GM18502 (cell line): ENCODE data around the gene APLN.

Source experiments
- ATAC-seq: cut with Tn5 transposase; IDR thresholded peaks from one replicate; pipeline ENCODE4 v1.9.1; 2021; ENCODE audit warnings: mild to moderate bottlenecking; ENCODE audit not compliant: unreplicated experiment, poor library complexity

Gene APLN

GRCh38 chrX:129663171-129663570 lies 8.4 kb upstream of the APLN start:
- ATAC-seq = no peak

DNA sequence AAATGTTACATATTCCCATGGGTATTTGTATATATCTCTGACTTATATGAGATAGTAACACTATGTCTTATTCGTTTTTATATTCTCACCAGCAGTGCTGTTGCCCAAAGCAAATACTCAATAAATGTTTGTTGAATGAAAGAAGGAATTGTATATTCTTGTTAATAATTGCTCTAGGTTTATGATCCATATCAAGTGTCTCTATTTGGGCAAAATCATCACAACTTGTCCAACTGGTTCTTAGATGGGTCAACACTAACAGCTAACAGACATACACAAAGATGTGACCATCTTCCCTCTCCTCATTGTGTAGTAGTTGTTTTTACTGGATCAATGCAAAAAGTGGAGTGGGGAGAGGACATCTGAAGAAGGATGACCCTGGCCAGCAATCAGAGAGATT lies 6.6 kb upstream of the APLN start:
- no peak for ATAC-seq

GRCh38 chrX:129659861-129660260 lies 5.1 kb upstream of the APLN start:
- ATAC-seq = no peak

GRCh38 chrX:129659141-129659540 lies 4.4 kb upstream of the APLN start:
- ATAC-seq = no peak

- no peak for ATAC-seq
Measured at GRCh38 chrX:129658429-129658828, 3.7 kb upstream of the APLN start.

- no peak for ATAC-seq
Measured at GRCh38 chrX:129655547-129656249, 942 bp upstream of the APLN start.

DNA sequence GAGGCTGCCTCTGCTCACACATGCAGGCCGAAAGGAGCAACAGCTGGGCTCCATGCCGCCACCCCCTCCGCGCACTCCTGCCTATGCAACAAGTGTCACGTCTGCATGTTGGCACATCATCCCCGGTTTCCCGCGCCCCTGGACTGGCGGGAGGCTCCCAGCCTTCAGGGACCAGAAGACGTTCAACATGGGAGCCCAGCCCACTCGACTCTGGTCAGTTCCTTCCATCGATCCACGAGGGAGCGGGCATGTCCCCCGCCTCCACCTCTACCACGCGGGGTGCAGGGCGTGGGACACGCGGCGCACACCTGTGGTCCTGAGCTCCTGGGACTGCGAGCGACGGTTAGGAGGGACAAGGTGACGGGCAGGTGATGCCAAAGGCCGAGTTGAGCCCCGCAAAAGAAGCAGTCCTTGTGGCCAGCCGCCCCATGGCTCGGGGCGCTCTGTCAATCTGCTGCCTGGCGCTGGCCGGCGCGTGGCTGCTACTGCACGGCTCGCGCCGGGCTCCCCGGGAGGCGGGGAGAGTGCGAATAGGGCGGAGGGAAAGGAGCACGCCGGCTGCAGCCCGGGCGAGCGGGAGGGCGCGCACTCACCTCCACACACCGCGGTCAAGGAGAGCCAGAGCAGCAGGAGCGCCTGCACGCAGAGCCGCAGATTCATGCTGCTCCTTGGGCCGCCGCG lies 645 bp downstream of the APLN start:
- no peak for ATAC-seq

DNA sequence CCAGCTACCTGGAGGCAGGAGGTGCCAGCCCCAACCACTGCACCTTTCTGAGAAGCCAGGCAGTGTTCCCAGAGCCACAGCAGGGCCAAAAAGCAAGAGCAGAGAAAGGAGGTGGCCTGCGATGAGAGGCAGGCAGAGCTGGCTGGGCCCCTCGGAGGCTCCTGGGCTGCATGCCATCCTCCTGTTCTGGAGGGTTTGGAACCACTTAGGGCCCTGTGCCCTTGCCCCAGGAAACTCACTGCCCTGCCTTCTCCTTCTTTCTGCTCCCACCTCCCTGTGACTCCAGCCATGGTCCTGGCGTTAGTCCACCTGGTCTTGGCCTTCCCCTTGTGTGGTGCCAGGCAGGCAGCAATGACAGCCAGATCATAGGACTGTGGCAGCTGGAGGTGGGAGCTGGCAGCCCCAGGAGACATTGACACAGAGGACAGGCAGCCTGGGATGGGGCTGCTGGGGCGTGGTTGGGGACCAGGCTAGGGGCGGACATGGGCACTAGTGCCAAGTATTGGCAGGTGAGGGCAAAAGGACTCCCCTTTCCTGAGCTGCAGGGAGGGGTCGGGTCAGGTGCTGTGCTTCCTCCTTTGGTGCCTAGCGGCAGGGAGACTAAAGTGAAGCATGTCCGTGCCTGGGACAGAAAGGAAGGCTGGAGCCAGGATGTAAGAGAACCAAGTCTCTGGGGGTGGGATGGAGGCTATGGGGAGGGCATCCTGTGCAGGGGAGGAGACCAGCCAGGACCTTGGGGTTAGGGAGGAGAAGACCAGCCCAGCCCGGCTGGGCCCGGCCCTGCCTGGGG lies 1.4 kb downstream of the APLN start:
- no peak for ATAC-seq

GRCh38 chrX:129652565-129653169 lies 2.1 kb downstream of the APLN start:
- no peak for ATAC-seq

DNA sequence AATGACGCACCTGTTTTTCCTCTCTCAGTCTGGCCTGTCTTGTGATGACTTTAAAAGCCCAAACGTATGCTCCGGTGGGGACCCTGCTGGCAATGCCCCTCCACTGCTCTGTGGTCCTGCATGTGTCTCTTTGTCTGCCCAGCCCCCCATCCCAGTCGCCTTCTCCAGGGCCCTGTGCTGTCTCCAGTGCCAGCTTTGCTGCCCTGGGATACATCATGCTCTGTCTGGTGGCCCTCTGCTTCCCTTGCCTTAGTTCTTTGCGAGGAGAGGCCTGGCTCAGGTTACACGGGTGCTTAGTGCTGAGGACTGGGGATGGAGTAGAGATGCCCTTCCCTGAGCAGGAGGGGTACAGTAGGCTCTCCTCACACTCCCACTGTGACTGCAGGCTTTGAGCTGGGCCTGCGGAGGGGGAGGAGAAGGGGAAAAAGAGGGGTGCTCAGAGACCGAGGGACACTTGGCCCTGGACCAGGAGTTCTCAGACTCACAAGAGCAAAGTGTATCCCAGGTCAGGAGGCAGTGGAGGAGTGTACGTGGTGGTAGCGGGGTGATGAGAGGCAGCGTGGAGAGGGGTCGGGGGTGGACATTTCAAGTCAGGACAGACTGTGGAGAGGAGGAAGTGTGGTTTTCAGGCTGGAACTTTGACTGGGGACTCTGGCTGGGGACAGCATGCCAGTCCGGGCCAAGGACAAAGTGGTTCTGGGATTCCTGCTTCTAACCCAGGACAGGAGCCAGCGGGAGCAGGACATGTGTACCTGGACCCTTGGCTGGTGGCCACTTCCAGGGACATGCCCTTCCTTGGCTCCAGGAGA lies 2.8 kb downstream of the APLN start:
- ATAC-seq = no peak

DNA sequence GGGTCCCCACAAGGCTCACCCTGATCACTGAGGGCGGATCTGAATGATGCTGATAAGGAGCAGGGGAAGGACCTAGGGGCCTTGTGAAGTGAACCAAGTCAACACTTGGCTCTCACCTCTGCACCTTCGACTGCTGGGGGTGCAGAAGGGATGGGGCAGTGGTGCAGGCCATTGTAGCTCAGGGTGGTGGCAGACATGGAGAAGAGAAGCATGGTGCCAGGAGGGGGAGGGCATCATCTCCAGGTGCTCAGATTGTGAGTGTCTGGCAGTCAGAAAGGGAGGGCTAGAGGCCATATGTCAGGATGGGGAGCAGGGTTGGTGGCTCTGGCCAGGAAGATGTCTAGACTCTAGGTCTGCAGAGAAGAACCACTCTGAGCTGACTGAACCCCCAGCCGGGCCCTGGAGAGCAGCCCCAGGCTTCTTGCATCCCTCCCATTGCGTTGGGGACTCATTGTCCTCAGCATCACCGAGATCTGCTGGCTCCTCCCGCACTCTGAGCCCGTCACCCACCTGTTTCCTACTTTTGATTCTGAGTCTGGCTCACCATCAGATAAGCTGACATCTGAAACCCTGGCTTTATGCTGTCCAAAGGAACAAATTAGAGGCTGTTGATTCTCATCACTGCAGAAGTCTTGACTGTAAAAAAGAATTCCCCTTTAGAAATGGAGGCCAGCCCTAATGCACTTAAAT lies 3.8 kb downstream of the APLN start:
- no peak for ATAC-seq

DNA sequence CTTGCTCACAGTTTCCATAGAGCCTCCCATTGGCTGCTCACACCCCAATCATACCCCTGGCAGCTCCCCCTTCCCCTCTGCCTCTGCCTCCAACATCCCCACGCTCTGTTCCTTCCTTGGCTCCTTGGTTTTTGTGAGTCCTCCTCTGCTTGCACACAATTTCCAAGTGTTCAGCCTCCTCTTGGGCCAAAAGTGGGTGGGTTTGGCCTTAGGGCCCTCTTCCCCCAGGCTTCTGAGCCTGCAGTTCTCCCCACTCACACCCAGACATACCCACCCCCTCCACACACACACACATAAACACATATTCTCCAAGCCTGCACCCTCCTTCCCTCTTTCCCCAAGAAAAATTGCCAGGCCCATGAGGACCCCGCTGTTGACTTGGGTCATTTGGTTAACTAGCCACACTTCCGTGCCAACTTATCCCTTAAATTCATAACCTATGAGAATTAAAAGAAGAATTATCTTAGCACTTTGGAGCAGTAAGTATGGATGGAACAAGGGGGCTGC lies 4.5 kb downstream of the APLN start:
- ATAC-seq = no peak

DNA sequence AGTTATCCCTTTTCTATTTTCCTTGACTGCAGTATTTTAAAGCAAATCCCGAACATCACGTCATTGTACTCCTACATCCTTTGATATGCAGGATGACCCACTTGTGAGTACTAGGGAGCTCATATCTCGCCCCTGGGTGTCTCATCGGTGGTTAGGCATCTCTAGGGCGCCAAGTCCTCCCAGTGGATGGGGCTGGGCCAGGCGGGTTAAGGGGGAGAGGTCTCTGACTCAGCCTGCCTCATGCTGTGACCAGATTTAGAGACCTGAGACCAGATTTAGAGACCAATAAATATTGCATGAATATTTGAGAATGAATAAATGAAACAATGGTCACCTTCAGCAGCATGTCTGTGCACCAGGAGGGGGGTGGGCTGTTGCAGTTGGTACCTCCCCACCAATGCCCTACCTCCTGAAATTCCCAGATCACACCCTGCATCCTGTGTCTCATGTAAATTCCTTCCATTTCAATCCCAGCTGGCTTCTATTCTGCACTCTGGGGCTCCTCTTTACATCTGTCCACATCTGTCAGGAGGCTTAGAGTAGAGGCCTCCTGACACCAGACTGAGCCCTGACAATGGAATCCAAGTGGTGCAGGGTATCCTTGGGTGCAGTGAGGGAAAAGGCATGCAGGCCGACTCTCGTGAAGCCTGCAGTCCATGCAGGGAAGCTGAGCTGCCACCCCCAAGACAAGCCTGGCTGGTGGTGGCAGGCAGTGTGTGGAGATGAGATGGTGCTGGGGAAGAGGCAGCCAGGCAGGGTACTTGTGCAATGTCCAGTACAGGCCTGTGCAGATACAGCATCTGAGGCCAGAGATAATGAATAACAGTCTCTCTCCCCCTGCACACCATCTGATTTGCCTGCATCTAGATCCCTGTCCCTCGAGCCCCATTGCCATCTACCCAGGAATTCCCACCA lies 5.2 kb downstream of the APLN start:
- ATAC-seq = no peak

GRCh38 chrX:129648514-129649267 lies 6.1 kb downstream of the APLN start:
- ATAC-seq = no peak

DNA sequence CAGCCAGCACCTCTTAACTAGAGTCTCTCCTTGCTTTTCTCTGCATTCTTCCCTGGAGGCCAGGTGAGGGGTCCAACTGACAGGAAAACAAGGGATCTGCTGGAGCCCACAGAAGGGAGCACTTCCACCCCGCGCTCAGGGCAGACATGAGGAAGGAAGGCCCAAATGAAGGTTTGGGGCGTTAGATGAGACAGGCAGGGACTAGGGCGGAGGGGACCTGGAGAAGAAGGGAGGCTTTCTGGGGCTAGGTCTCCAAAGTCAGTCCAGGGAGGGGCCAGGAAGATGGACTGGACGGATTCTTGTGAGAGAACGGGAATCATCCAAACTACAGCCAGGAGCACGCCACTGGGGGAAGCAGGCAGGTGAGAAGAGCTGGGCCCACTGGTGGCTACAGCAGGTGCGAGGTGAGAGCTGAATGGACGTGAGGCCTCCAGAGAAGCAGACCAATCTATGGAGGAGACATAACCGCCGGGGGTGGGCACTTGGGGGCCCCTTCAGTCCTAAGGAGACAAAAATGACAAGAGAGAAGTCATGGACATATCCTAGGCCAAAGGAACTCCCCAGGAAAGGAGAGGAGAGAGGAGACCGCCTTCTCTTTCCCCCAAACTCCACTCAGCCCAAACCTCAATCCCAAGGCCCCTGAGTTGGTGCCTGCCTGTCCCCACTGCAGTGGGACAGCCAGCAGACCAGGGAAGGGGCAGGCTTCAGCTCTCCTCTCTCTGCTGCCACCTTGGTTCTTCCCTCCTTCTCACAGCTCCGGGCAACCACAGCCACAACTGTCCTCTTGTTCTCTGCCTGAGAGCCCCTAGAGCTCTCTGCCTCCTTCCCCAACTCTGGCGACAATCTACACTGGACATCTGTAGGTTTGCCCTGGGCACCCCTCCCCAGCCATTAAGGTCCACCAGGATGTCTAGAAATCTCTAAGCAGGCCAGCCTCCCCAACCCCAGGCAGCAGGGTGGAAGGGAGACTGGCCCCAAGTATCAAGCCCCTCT lies 7.0 kb downstream of the APLN start:
- ATAC-seq = no peak

GRCh38 chrX:129646566-129647417 lies 8.0 kb downstream of the APLN start:
- no peak for ATAC-seq
